A549 (cell line): ENCODE results near the gene RTP2. TPM values are rescaled to one million over a fixed set of nuclear protein-coding genes. Genes with fewer than 3 reads are reported as not detected.

Experiments
- ATAC-seq, 2 experiments: fragments of 200-7000 bp in 1 of 2; fragments of >200 bp in 1 of 2; cut with Nextera tagmentation in 1 of 2; cut with Tn5 transposase in 1 of 2; 3 replicates each; pipeline versions ENCODE4 v1.8.0 to v1.9.1; 2018 to 2020; ENCODE audit warnings: mild to moderate bottlenecking in 1 of 2, moderate library complexity in 1 of 2
- CTCF ChIA-PET: fragments of 300-600 bp; sonication (Branson Sonifier 250); formaldehyde crosslinking; extraction: SDS; loops from one replicate; lab custom pipeline; 2021; ENCODE audit warnings: antibody characterized with exemption, inconsistent platforms; lab: Yijun Ruan, JAX
- POLR2A ChIA-PET: fragments of 350-600 bp; formaldehyde crosslinking; extraction: SDS; loops from one replicate; lab custom pipeline; 2021; ENCODE audit warnings: antibody characterized with exemption, inconsistent platforms; lab: Yijun Ruan, JAX
- DNase-seq, 2 experiments: peaks; one replicate each; pipeline versions ENCODE4 v3.0.0 to v3.0.0-alpha.2; 2011 to 2016; ENCODE audit warnings: low read depth in 1 of 2, low spot score in 1 of 2
- FAIRE-seq: peaks from 2 replicates; lab custom pipeline; 2011; peaks lifted over from hg19 to GRCh38; lab: Jason Lieb, UNC
- H3K27ac ChIP-seq, 2 experiments: fragments of >200 bp; sonication (Bioruptor Twin); formaldehyde crosslinking; 3 replicates each; pipeline ENCODE4 v1.5.1; 2016 to 2017
- H3K4me1 ChIP-seq: fragments of >200 bp; sonication (Bioruptor Twin); formaldehyde crosslinking; 3 replicates; pipeline ENCODE4 v1.6.1; 2016
- H3K4me2 ChIP-seq: fragments of >200 bp; sonication (Bioruptor Twin); formaldehyde crosslinking; 3 replicates; pipeline ENCODE4 v1.6.1; 2016
- H3K4me3 ChIP-seq: fragments of >200 bp; sonication (Bioruptor Twin); formaldehyde crosslinking; 3 replicates; pipeline ENCODE4 v1.5.1; 2016
- H3K9me3 ChIP-seq: fragments of >200 bp; sonication (Bioruptor Twin); formaldehyde crosslinking; 3 replicates; pipeline ENCODE4 v1.6.1; 2016
- BHLHE40 ChIP-seq: IDR thresholded peaks from 2 replicates; pipeline ENCODE4 v1.6.1; 2012; ENCODE audit warnings: low read depth, low read length, inconsistent platforms
- CBX2 ChIP-seq: fragments of 200-600 bp; sonication (generic); IDR thresholded peaks from 2 replicates; pipeline ENCODE4 v1.6.1; 2016; ENCODE audit warnings: low read depth, mild to moderate bottlenecking, borderline replicate concordance
- CBX8 ChIP-seq: fragments of 200-600 bp; sonication (generic); IDR thresholded peaks from 2 replicates; pipeline ENCODE4 v1.6.1; 2016
- CHD4 ChIP-seq: fragments of 200-600 bp; sonication (generic); IDR thresholded peaks from 2 replicates; pipeline ENCODE4 v1.6.1; 2016; ENCODE audit warnings: antibody characterized with exemption, mild to moderate bottlenecking, borderline replicate concordance
- ESRRA ChIP-seq: fragments of 150-350 bp; IDR thresholded peaks from 2 replicates; pipeline ENCODE4 v1.6.1; 2014; ENCODE audit warnings: mild to moderate bottlenecking, low read length, borderline replicate concordance
- HDAC2 ChIP-seq: fragments of 200-600 bp; sonication (generic); IDR thresholded peaks from 2 replicates; pipeline ENCODE4 v1.6.1; 2016
- HEYL ChIP-seq: fragments of 250-450 bp; sonication (Bioruptor Pico); IDR thresholded peaks from 2 replicates; pipeline ENCODE4 v1.8.0; 2021; ENCODE audit warnings: mild to moderate bottlenecking, moderate library complexity
- HMGXB4 ChIP-seq: fragments of 250-450 bp; sonication (Bioruptor Pico); IDR thresholded peaks from 2 replicates; pipeline ENCODE4 v1.5.0; 2021; ENCODE audit warnings: mild to moderate bottlenecking, moderate library complexity, borderline replicate concordance
- HOXB5 ChIP-seq: fragments of 250-450 bp; sonication (Bioruptor Pico); IDR thresholded peaks from 2 replicates; pipeline ENCODE4 v1.5.0; 2020; ENCODE audit warnings: mild to moderate bottlenecking, moderate library complexity
- JUN ChIP-seq, 2 experiments: fragments of >200 bp; sonication (Bioruptor Twin); formaldehyde crosslinking; IDR thresholded peaks; 2 replicates in 1 of 2; 3 replicates in 1 of 2; pipeline ENCODE4 v1.6.1; 2016 to 2017
- JUNB ChIP-seq: fragments of >200 bp; sonication (Bioruptor Twin); formaldehyde crosslinking; IDR thresholded peaks from 2 replicates; pipeline ENCODE4 v1.6.1; 2016
- MAFK ChIP-seq: fragments of 450-650 bp; IDR thresholded peaks from 2 replicates; pipeline ENCODE4 v1.6.1; 2014; ENCODE audit not compliant: partially characterized antibody
- NFE2L2 ChIP-seq: fragments of 150-350 bp; conservative IDR thresholded peaks from 2 replicates; pipeline ENCODE4 v1.6.1; 2014; ENCODE audit warnings: low read length
- NR3C1 ChIP-seq: fragments of >200 bp; sonication (Bioruptor Twin); formaldehyde crosslinking; IDR thresholded peaks from 3 replicates; pipeline ENCODE4 v1.6.1; 2017
- PHF8 ChIP-seq: fragments of 200-600 bp; sonication (generic); IDR thresholded peaks from 2 replicates; pipeline ENCODE4 v1.6.1; 2016; ENCODE audit warnings: low read depth, mild to moderate bottlenecking, antibody characterized with exemption, moderate library complexity, borderline replicate concordance
- POLR2AphosphoS2 ChIP-seq: conservative IDR thresholded peaks from 2 replicates; pipeline ENCODE4 v1.6.1; 2012; ENCODE audit warnings: low read length, improper control_type of control experiment, inconsistent platforms
- RARB ChIP-seq: fragments of 250-450 bp; sonication (Bioruptor Pico); IDR thresholded peaks from 2 replicates; pipeline ENCODE4 v1.8.0; 2021; ENCODE audit warnings: mild to moderate bottlenecking, moderate library complexity
- SREBF2 ChIP-seq: fragments of 450-650 bp; IDR thresholded peaks from 2 replicates; pipeline ENCODE4 v1.6.1; 2014; ENCODE audit warnings: mild to moderate bottlenecking, moderate library complexity
- ZC3H11A ChIP-seq: fragments of 450-650 bp; IDR thresholded peaks from 2 replicates; pipeline ENCODE4 v1.6.1; 2014; ENCODE audit warnings: antibody characterized with exemption, mild to moderate bottlenecking
- ZNF302 ChIP-seq: fragments of 250-450 bp; sonication (Bioruptor Pico); IDR thresholded peaks from 2 replicates; pipeline ENCODE4 v1.9.0; 2021; ENCODE audit warnings: inconsistent platforms, mild to moderate bottlenecking, moderate library complexity
- WGBS: methylation state at CpG from one replicate; pipeline ENCODE4 v1.1.6; 2017; ENCODE audit errors: missing lambda C conversion rate; 5-methylcytosine and 5-hydroxymethylcytosine counted together
- polyA minus RNA-seq: library from RNA; depleted of rRNA, polyadenylated mRNA; stranded (reverse); fragments of >200 nt; gene quantifications from 2 replicates; pipeline ENCODE4 v1.2.3, GENCODE V29; 2011; rRNA and poly(A)+ RNA removed
- polyA plus RNA-seq, 4 experiments: library from polyadenylated mRNA; depleted of rRNA in 3 of 4; stranded (reverse); fragments of >200 nt; fragmentation: RNase III in 1 of 4; extraction: RNeasy Plus Mini Kit Qiagen cat#74134 plus additional on column Dnase treatment in 1 of 4; gene quantifications; 2 replicates in 3 of 4; 3 replicates in 1 of 4; pipeline ENCODE4 v1.2.3, GENCODE V29; 2011 to 2017
- TF ChIP-seq, protein P1 (sequence below): fragments of 150-350 bp; IDR thresholded peaks from 2 replicates; pipeline ENCODE4 v1.6.1; 2014; ENCODE audit warnings: low read depth, mild to moderate bottlenecking, low read length
- TF ChIP-seq, protein P2 (sequence below): fragments of >200 bp; sonication (Bioruptor Twin); formaldehyde crosslinking; IDR thresholded peaks from 3 replicates; pipeline ENCODE4 v1.5.1; 2016

Gene RTP2
- polyA plus RNA-seq (2011; rRNA removed): not detected in 2 replicates
- not detected in 2 replicates for polyA plus RNA-seq (2012; cell fraction: cytosol; rRNA removed)
- polyA plus RNA-seq (2012; cell fraction: nucleus; rRNA removed): not detected in 2 replicates
- polyA plus RNA-seq (2017; fragmentation: RNase III; extraction: RNeasy Plus Mini Kit Qiagen cat#74134 plus additional on column Dnase treatment): not detected in 3 replicates
- polyA minus RNA-seq: not detected in 2 replicates

GRCh38 chr3:187702507-187703033 lies at the start of gene RTP2:
Gene RTP2, minus strand, starts transcription at chr3:187702557. Its CDS starts 429 bp downstream, at chr3:187702128.
- 44% methylated on average over 4 of the region's 4 CpGs for WGBS
- Histone ChIP-seq H3K27ac (no peak within 1 kb of the TSS), H3K4me3 (no peak within 1 kb of the TSS), H3K9me3 (no peaks in the 10 kb centered on the region), H3K4me1 (no peaks in the 10 kb centered on the region), H3K4me2 (no peak within 1 kb of the TSS)
- TF ChIP-seq HDAC2: no peak
- TF ChIP-seq CBX8: no peak
- no peak for TF ChIP-seq HMGXB4 (CRISPR knock-in tag)
- no peak for TF ChIP-seq BHLHE40
- TF ChIP-seq RARB (CRISPR knock-in tag): no peak
- no peak for TF ChIP-seq POLR2AphosphoS2
- TF ChIP-seq, protein P1, sequence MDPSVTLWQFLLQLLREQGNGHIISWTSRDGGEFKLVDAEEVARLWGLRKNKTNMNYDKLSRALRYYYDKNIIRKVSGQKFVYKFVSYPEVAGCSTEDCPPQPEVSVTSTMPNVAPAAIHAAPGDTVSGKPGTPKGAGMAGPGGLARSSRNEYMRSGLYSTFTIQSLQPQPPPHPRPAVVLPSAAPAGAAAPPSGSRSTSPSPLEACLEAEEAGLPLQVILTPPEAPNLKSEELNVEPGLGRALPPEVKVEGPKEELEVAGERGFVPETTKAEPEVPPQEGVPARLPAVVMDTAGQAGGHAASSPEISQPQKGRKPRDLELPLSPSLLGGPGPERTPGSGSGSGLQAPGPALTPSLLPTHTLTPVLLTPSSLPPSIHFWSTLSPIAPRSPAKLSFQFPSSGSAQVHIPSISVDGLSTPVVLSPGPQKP: no peak
- no peak for TF ChIP-seq CBX2
- no peak for TF ChIP-seq ZNF302
- no peak for TF ChIP-seq NR3C1
- no peak for TF ChIP-seq JUN (IDR thresholded peaks at IDR 0.05)
- no peak for TF ChIP-seq ESRRA
- no peak for TF ChIP-seq NFE2L2
- no peak for TF ChIP-seq PHF8
- no peak for TF ChIP-seq HEYL (CRISPR knock-in tag)
- TF ChIP-seq ZC3H11A: no peak
- TF ChIP-seq, protein P2, sequence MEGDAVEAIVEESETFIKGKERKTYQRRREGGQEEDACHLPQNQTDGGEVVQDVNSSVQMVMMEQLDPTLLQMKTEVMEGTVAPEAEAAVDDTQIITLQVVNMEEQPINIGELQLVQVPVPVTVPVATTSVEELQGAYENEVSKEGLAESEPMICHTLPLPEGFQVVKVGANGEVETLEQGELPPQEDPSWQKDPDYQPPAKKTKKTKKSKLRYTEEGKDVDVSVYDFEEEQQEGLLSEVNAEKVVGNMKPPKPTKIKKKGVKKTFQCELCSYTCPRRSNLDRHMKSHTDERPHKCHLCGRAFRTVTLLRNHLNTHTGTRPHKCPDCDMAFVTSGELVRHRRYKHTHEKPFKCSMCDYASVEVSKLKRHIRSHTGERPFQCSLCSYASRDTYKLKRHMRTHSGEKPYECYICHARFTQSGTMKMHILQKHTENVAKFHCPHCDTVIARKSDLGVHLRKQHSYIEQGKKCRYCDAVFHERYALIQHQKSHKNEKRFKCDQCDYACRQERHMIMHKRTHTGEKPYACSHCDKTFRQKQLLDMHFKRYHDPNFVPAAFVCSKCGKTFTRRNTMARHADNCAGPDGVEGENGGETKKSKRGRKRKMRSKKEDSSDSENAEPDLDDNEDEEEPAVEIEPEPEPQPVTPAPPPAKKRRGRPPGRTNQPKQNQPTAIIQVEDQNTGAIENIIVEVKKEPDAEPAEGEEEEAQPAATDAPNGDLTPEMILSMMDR: no peak
- no peak for TF ChIP-seq SREBF2
- TF ChIP-seq CHD4: no peak
- no peak for TF ChIP-seq JUNB
- ATAC-seq (no peak), FAIRE-seq (no peak), DNase-seq (no peak)
- ChIA-PET CTCF (interaction anchor here (0.9 to 4.3 kb wide), 6 partner anchors 12 to 502 kb away, joined by 3 to 23 read pairs (median 4); no protein-coding TSS in a partner anchor), POLR2A (no interaction called here)

GRCh38 chr3:187750513-187751123 lies 48.3 kb upstream of the RTP2 start:
- peak in 1 of 2 experiments; percentile 32 for DNase-seq
- H3K4me2 ChIP-seq: peak overlapping the region; percentile 85
- CTCF ChIA-PET: interaction anchor here (0.7 to 0.9 kb wide), 3 partner anchors 18 to 1204 kb away, joined by 3 to 5 read pairs (median 3); no protein-coding TSS in a partner anchor
- TF ChIP-seq MAFK: peak; percentile 65
- no peak for TF ChIP-seq HOXB5 (CRISPR knock-in tag)
- no peak for FAIRE-seq
- no peaks in the 10 kb centered on the region for H3K9me3 ChIP-seq
- H3K4me1 ChIP-seq: peaks cover 45% of the 10 kb centered on the region
- POLR2A ChIA-PET: no interaction called here
- 3% methylated on average over 11 of the region's 11 CpGs for WGBS
- peak overlapping the region; percentile 44 for H3K4me3 ChIP-seq
- peak overlapping the region; percentile 71 to 73 for H3K27ac ChIP-seq
- ATAC-seq: peak; percentile 43 to 47; a peak in 5 of 6 replicates
